ENCODE results near the gene RFX1. TPM values are rescaled to one million over a fixed set of nuclear protein-coding genes. Genes with fewer than 3 reads are reported as not detected.
"Not testable (repeated sequence)": the region's sequence is repeated elsewhere in the genome, so short reads cannot be mapped to it uniquely, and the experiment has no call there.

The RFX1 gene
- total RNA-seq: 15.9 and 16.2 TPM in 2 replicates

GRCh38 chr19:14006085-14006765 lies at the start of gene RFX1:
Gene RFX1, minus strand, starts transcription at chr19:14006320. Its CDS starts 12,477 bp downstream, at chr19:13993843.
- intact Hi-C loops (cut with micrococcal nuclease): loop anchor here (1.0 to 10.0 kb wide), 16 partner anchors 20 to 854 kb away; partner anchors contain the start of genes ADGRE5, ASF1B, BRME1 and CC2D1A

DNA sequence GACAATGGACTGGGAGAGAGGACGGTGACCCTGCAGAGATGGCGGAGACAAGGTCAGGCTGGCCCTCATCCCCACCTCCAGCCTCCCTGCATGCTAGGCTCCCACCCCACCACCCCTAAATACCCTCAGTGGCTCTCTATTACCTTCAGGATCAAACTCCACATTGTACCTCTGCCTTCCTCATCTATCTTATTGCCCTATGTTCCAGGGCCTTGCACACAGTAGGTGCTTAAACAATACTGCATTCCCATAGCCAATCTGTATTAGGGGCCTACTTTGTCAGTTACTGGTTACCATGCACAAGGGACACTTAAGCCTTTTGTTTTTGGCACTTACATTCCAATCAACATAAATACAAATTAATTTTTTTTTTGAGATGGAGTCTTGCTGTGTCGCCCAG lies 49.3 kb upstream of the RFX1 start:
- intact Hi-C loops (cut with micrococcal nuclease): no loop called here

DNA sequence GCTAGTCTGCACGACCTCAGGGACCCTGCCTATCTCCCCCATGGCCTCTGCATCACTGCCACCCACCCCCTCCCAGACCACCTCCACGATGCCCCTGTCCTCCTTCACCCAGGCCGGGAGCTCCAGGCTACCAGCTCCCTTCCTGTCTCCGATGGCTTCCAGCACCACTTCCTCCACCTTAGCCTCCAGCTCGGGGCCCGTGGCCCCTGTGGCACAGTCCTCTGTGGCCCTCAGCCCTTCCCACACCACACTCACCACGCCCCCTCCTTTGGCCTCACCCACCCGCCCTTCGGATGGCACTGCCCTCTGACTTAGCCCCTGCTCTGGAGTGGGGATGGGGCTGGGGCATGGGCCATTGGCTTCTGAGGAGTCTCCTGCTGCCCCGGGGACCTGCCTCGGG lies 48.6 kb upstream of the RFX1 start:
- intact Hi-C loops (cut with micrococcal nuclease): no loop called here

DNA sequence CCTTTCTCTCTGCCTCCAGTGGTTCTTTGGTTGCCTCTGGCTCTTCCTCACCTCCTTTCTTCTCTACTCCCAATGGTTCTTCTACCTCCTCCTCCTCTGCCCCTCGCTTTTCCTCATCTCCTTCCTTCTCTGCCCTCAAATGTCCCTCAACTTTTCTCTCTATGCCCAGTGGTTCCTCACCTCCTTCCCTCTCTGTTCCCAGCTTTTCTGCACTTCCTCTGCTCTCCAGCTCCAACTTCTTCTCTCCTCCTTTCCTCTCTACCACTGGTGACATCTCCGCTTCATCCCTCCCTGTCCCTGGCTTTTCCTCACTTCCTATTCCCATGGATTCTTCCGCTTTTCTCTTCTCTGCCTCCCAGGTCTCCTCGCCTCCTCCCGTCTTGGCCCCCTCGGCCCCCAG lies 48.0 kb upstream of the RFX1 start:
- intact Hi-C loops (cut with micrococcal nuclease): no loop called here

DNA sequence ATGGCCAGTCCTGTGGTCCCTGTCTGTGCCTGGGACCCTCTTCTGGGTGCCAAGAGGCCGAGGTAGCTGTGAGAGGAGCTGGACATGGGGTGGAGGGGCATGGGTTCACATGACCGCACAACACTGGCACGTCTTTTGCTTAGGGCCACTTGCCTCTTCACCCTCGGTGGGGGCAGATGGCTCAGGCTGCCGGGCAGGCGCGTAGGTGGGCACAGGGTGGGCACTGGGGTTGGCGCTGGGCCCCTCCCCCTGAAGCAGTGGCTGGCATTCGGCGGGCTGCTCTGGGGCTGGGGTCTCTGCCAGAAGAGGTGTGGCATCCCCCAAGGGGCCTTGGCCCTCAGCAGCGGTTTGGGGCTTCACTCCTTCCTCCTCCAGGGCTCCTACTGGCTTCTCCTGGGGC lies 47.4 kb upstream of the RFX1 start:
- intact Hi-C loops (cut with micrococcal nuclease): no loop called here

- intact Hi-C loops (cut with micrococcal nuclease): no loop called here
Observed at GRCh38 chr19:14053032-14053431, 46.9 kb upstream of the RFX1 start.

GRCh38 chr19:14052470-14052869 lies 46.4 kb upstream of the RFX1 start:
- intact Hi-C loops (cut with micrococcal nuclease): no loop called here

- intact Hi-C loops (cut with micrococcal nuclease): no loop called here
Observed at GRCh38 chr19:14051980-14052379, 45.9 kb upstream of the RFX1 start.

DNA sequence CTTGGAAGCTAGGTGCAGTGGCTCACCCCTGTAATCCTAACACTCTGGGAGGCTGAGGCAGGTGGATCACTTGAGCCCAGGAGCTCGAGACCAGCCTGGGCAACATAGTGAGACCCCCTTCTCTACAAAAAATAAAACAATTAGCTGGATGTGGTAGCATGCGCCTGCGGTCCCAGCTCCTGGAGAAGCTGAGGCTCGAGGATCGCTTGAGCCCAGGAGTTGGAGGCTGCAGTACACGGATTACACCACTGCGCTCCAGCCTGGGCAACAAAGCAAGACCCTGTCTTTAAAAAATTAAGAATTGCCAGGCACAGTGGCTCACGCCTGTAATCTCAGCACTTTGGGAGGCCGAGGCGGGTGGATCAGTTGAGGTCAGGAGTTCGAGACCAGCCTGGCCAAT lies 44.8 kb upstream of the RFX1 start:
- intact Hi-C loops (cut with micrococcal nuclease): not testable (repeated sequence)

- intact Hi-C loops (cut with micrococcal nuclease): no loop called here
Observed at GRCh38 chr19:14050512-14050911, 44.4 kb upstream of the RFX1 start.

GRCh38 chr19:14048443-14049153 lies 42.5 kb upstream of the RFX1 start:
- intact Hi-C loops (cut with micrococcal nuclease): loop anchor here (1.0 to 2.0 kb wide), 4 partner anchors 27 to 168 kb away; partner anchors contain the start of genes DCAF15 and RFX1

DNA sequence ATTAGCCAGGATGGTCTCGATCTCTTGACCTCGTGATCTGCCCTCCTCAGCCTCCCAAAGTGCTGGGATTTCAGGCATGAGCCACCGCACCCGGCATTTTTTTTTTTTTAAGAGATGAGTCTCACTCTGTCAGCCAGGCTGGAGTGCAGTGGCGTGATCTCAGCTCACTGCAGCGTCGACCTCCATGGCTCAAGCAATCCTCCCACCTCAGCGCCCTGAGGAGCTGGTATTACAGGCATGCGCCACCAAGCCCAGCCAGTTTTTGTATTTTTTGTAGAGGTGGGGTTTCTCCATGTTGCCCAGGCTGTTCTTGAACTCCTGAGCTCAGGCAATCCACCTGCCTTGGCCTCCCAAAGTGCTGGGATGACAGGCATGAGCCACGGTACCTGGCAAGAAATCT lies 41.7 kb upstream of the RFX1 start:
- intact Hi-C loops (cut with micrococcal nuclease): loop anchor here (1.0 to 2.0 kb wide), 4 partner anchors 27 to 168 kb away; partner anchors contain the start of genes DCAF15 and RFX1

DNA sequence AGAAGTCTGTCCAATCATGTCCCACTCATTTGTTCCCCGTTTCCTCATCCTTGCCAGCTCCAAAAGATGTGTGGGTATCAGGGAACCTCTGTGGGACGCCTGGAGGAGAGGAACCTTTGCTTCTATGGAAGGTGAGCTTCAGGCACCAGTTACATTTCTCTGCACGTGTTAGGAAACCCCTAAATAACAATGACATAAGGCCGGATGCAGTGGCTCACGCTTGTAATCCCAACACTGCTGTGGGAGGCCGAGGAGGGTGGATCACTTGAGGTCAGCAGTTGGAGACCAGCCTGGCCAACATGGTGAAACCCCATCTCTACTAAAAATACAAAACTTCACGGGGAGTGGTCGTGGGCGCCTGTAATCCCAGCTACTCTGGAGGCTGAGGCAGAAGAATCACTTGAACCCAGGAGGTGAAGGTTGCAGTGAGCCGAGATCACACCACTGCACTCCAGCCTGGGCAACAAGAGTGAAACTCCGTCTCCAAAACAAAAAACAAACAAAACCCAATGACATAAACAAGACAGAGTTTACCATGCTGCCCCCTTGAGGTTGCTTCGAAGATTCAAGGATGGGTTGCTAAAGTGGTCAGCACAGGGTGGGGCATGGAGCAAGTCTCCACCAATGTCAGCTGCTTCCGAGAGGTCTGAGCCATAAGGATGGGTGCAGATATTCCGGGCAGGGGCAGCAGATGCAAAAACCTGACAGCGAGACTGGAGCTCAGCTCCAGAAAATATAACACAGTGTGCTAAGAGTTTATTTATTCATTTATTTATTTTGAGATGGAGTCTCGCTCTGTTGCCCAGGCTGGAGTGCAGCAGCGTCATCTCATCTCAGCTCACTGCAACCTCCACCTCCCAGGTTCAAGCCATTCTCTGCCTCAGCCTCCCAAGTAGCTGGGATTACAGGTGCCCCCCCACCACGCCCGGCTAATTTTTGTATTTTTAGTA lies 36.8 kb upstream of the RFX1 start:
- intact Hi-C loops (cut with micrococcal nuclease): loop anchor here (1.0 kb wide), 2 partner anchors 11 to 163 kb away; no protein-coding TSS in a partner anchor

- intact Hi-C loops (cut with micrococcal nuclease): no loop called here
Observed at GRCh38 chr19:14039181-14039580, 33.1 kb upstream of the RFX1 start.

GRCh38 chr19:14035706-14036105 lies 29.6 kb upstream of the RFX1 start:
- intact Hi-C loops (cut with micrococcal nuclease): no loop called here

DNA sequence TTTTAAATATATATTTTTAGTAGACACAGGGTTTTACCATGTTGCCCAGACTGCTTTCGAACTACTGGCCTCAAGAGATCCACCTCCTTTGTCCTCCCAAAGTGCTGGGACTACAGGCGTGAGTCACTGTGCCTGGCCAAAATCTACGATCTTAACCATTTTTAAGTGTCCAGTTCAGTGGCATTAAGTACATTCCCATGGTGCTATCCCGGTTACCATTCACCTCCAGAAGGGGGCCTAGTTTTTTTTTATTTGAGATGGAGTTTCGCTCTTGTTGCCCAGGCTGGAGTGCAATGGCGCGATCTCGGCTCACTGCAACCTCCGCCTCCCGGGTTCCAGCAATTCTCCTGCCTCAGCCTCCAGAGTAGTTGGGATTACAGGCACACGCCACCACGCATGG lies 29.0 kb upstream of the RFX1 start:
- intact Hi-C loops (cut with micrococcal nuclease): not testable (repeated sequence)

- intact Hi-C loops (cut with micrococcal nuclease): loop anchor here (5.0 kb wide), 2 partner anchors 38 to 127 kb away; partner anchors contain the start of genes BRME1, CC2D1A and MISP3
Observed at GRCh38 chr19:14033946-14034345, 27.8 kb upstream of the RFX1 start.

DNA sequence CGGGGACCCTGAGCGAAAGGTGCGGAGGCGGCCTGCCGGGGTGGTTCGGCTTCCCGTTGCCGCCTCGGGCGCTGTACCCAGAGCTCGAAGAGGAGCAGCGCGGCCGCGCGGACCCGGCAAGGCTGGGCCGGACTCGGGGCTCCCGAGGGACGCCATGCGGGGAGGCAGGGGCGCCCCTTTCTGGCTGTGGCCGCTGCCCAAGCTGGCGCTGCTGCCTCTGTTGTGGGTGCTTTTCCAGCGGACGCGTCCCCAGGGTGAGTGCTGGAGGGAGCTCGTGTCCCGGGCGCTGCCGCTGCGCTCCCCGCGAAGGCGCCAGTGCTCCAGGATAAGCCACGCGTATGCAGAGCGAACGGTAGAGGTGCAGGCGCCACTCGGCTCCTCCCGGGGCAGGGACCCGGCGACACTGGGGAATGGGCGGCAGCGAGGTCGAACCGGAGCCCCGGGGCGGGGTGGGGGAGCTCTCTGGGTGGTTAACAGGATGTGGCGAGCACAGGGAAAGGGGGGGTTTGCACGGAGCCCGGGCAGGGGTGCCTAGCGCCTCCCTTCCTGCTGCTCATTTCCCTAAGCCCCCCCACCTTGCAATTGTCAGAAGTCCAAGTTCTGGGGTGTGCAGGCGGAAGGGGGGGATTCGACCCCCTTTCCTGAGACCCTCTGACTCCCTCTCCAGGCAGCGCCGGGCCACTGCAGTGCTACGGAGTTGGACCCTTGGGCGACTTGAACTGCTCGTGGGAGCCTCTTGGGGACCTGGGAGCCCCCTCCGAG lies 25.8 kb upstream of the RFX1 start, which contains the start of gene IL27RA:
Gene IL27RA, plus strand, starts transcription at position 44 of the 762 bp plus-strand sequence. Its CDS starts 111 bp downstream, at position 155.
- intact Hi-C loops (cut with micrococcal nuclease): loop anchor here (1.0 to 5.0 kb wide), 7 partner anchors 11 to 152 kb away; partner anchors contain the start of genes BRME1, CC2D1A, DCAF15 and MISP3

- intact Hi-C loops (cut with micrococcal nuclease): loop anchor here (1.0 to 5.0 kb wide), 3 partner anchors 41 to 151 kb away; partner anchors contain the start of genes BRME1, CC2D1A and MISP3
Observed at GRCh38 chr19:14030997-14031718, 25.0 kb upstream of the RFX1 start.

All from T-helper 1 cell treated with Interleukin-12 subunit alpha and Interleukin-12 subunit beta and Interleukin-4 antibody, amounts not matched to agents 30 ng/mL and 1 ng/mL, for 36 hours (primary cell).